ENCODE data around the gene LRRC8E.
A peak's percentile ranks its signal among the peaks of the same experiment; 100 is the strongest.
"Not testable (repeated sequence)": the region's sequence is repeated elsewhere in the genome, so short reads cannot be mapped to it uniquely, and the experiment has no call there.

LRRC8E gene

DNA sequence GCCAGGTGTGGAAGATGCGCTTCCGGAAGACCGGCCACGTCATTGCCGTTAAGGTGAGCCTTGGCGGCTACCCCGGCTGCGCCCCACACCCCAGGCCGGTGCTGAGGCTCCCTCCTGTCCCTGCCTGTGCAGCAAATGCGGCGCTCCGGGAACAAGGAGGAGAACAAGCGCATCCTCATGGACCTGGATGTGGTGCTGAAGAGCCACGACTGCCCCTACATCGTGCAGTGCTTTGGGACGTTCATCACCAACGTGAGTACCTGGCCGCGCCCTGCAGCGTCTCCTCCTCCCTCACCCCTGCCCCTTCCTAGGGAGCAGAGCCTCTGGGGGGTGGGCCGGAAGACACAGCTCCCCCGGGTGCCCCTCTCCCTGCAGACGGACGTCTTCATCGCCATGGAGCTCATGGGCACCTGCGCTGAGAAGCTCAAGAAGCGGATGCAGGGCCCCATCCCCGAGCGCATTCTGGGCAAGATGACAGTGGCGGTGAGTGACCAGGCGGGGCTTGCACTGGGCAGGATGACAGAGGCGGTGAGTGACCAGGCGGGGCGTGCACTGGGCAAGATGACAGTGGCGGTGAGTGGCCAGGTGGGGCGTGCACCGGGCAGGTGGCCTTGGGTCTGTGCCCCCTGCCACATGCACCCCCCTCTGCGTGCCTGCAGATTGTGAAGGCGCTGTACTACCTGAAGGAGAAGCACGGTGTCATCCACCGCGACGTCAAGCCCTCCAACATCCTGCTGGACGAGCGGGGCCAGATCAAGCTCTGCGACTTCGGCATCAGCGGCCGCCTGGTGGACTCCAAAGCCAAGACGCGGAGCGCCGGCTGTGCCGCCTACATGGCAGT is 22.2 kb downstream of the LRRC8E start:
- no peak for DNase-seq

DNA sequence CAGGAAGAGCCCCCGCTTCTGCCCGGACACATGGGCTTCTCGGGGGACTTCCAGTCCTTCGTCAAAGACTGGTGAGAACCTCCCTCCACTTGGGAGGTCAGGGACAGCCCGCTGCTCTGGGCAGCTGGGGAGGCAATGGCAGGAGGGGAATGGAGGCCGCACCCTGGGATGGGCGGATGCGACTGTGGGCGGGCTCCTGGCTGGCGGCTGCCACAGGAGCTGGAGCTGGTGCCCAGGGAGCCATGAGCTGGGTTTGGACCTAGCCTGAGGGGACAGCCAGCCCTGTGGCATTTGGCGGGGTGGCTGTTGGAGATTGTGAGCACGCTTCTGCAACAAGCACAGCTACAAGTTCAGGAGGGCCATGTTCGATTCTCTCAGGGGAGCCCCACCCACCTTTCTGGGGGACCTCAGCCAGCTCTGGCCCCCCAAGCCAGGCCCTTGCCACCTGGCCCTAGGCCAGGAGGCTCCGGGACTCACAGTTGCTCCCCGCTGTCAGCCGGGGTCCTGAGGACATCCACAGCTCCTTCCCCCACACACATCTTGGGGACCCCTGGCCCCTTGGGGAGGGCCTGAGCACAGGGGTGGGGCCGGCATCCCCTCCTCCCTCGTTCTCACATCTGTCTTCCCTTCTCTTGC is 23.3 kb downstream of the LRRC8E start:
- no peak for DNase-seq

GRCh38 chr19:7912144-7912696 is 23.9 kb downstream of the LRRC8E start:
- DNase-seq: no peak

GRCh38 chr19:7912697-7913564 is 24.6 kb downstream of the LRRC8E start:
- no peak for DNase-seq

GRCh38 chr19:7913652-7914051 is 25.3 kb downstream of the LRRC8E start:
- DNase-seq: no peak

- no peak for DNase-seq
These were observed 25.8 kb downstream of the LRRC8E start for GRCh38 chr19:7914099-7914498.

DNA sequence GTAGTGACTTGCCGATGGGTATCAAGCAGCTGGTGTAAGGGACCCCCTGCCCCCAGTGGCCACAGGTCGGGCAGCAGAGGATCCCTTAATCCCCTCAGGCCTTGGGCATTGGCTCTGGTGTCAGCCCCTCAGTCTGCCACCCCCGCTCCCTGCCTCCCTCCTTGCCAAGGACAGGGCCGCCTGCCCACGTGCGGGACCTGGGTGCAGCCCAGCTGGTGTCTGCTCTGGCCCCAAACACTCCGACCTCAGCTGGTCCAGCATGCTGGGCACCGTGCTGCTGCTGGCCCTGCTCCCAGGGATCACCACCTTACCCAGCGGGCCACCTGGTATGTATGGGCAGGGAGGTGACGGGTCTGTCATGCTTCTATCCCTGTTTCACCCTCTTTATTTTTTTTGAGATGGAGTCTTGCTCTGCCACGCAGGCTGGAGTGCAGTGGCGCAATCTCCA is 26.3 kb downstream of the LRRC8E start, which contains the start of gene TGFBR3L:
Gene TGFBR3L (plus strand): TSS at position 233 of the 448 bp plus-strand sequence.
- DNase-seq: no peak

DNA sequence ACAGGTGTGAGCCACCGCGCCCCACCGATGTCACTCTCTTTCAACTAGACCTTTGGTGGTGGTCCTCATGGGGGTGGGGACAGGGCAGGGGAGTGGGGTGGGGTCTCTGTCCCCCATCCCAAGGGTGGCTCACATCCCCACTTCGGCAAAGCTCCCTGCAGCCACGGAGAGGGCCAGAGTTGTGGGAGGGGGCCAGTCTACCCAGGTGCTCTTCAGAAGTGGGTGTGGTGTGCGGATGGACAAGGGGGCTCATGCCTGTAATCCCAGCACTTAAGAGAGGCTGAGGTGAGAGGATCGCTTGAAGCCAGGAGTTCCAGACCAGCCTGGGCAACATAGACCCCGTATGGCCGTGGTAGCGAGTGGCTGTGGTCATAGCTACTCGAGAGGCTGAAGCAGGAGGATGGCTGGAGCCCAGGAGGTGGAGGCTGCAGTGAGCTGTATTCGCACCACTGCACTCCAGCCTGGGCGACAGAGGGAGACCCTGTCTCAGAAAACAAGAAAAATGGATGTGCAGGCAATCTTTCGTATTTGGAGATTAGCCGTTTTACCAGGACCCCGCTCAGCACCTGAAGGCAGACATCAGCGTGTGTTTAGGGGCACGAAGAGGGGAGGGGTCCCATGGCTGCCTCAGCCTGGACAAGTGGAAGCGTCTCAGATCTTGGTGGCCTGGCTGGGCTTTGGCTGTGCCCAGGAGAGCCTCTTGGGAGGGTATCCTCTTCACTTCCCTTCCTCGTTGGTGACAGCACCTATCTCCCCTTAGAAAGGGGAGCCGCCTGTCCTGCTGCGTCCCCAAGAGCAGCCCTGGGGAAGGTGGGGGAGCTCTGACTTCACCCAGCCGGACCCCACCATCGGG is 27.2 kb downstream of the LRRC8E start:
- no peak for DNase-seq

DNA sequence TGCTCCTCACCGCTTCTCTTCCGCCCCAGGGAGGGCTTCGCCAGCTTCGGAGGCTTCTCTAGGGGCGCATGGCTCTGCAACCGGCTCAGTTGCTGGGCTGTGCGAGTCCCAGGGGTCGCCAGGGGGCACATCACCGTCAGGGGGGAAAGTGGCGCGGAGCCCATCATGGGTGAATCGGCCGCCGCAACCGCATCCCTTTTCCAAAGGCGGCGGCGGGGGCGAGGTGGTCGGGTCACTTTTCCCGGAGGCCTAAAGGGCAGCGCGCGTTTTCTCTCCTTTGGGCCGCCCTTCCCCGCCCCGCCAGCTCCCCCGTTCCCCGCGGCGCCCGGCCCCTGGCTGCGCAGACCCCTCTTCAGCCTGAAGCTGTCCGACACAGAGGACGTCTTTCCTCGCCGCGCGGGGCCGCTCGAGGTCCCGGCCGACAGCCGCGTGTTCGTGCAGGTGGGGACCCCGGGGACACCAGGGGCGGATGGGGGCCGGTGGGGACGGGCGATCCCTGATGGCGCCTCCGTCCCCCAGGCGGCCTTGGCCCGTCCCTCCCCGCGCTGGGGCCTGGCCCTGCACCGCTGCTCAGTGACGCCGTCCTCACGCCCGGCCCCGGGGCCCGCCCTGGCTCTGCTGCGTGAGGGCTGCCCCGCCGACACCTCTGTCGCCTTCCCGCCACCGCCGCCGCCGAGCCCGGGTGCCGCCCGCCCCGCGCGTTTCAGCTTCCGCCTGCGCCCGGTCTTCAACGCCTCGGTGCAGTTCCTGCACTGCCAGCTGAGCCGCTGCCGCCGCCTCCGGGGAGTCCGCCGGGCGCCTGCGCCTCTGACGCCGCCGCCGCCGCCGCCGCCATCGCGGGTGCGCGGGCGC is 28.0 kb downstream of the LRRC8E start:
- DNase-seq: peak; percentile 79

- DNase-seq: no peak
These were observed 28.6 kb downstream of the LRRC8E start for GRCh38 chr19:7916955-7917266.

- peak; percentile 80 for DNase-seq
These were observed 29.2 kb downstream of the LRRC8E start for GRCh38 chr19:7917267-7918061.

DNA sequence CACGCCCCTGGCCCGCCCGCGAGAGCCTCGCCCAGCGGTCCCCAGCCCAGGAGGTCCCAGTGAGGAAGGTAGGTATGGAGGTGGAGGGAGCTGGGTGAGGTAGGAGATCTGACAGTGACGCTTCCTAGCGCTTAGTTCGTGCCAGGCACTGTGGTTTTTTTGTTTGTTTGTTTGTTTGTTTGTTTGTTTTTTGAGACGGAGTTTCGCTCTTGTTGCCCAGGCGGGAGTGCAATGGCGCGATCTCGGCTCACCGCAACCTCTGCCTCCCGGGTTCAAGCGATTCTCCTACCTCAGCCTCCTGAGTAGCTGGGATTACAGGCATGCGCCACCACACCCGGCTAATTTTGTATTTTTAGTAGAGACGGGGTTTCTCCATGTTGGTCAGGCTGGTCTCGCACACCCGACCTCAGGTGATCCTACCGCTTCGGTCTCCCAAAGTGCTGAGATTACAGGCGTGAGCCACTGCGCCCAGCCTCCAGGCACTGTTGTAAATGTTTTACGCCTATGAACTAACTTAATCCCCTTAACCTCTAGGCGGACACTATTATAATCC is 29.8 kb downstream of the LRRC8E start:
- DNase-seq: not testable (repeated sequence)

DNA sequence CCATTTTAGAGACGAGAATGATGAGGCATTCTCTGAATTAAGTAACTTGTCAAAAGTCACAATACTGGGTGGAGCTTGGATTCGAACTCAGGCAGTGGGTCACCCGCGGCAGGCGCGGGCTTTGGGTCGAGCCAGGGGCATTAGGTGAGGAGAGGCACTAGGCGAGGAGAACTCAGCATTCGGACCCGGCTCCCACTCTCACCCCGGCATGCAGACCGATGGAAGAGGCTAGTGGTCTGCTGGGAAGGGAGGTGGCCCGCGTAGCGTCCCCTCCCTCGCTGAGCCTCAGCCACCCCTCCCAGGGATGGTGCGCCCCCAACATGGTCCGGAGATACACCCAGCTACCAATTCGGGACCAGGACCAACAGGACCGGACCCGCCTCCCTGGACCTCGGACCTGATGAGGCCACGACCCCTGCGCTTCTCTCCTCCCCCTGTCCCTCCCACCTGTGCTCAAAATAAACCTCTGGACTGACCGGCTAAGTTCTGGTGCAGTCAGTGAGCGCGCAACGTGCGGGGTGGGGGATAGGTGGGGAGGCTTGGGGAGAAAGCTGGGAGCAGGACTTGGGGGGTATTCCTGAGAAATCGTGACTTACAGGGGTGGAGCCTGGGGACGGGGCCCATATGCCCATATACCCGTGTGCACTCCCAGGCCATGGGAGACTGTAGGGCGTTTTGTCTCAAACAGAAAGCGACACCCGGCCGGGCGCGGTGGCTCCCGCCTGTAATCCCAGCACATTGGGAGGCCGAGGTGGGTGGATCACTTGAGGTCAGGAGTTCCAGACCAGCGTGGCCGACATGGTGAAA is 30.5 kb downstream of the LRRC8E start:
- DNase-seq: no peak

- peak; percentile 99 for DNase-seq
These were observed 31.6 kb downstream of the LRRC8E start, which contains the start of gene SNAPC2 for GRCh38 chr19:7919610-7920518. SNAPC2 (plus strand) TSS chr19:7920338; CDS start chr19:7920367, 29 bp downstream.

- peak; percentile 99 for DNase-seq
These were observed 32.4 kb downstream of the LRRC8E start for GRCh38 chr19:7920519-7921301.

GRCh38 chr19:7921302-7921966 is 33.1 kb downstream of the LRRC8E start:
- no peak for DNase-seq

All from activated CD8-positive, alpha-beta memory T cell treated with anti-CD3 and anti-CD28 coated beads for 24 hours (primary cell).